Measurements from ENCODE around the gene SCYGR1. TPM values are rescaled to one million over a fixed set of nuclear protein-coding genes. Genes with fewer than 3 reads are reported as not detected.

The SCYGR1 gene
- polyA plus RNA-seq, 1 donor from 2014 or later = not detected

DNA sequence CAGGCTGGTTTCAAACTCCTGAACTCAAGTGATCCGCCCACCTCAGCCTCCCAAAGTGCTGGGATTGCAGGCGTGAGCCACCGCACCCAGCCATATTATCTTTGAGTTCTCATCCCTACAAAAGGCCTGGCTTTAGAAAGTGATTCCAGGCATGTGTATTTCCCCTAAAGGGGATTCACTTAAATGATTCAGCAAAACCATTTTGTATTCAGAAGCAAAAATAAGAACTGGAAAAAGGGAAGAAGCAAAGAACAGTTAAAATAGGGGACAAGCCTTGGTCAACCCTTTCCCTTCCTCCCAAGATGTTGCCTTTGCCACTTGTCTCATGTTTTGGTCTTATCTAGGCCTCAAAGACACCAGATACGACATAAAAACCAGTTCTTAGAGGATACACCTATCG is 19.2 kb downstream of the SCYGR1 start:
- Histone ChIP-seq H3K27me3 (ENCODE audit: insufficient read depth, low read depth, low read length) (no peaks in the 10 kb centered on the region), H3K4me2 (ENCODE audit: low read length) (no peak overlapping the region), H3K36me3 (ENCODE audit: insufficient read depth, low read length) (no peaks in the 10 kb centered on the region), H3K79me2 (replicated peaks; ENCODE audit: insufficient read depth, low read length) (no peaks in the 10 kb centered on the region), H4K20me1 (ENCODE audit: insufficient read depth) (no peaks in the 10 kb centered on the region), H3K4me3 (ENCODE audit: low read length) (no peak overlapping the region), H3F3A (ENCODE audit: insufficient read depth, low read length, poor library complexity, severe bottlenecking) (no peaks in the 10 kb centered on the region), H3K27ac (ENCODE audit: low read length) (no peak overlapping the region), H3K9me2 (ENCODE audit: insufficient read depth, low read length) (no peaks in the 10 kb centered on the region), H3K9ac (ENCODE audit: low read length) (no peak overlapping the region), H3K9me3 (ENCODE audit: low read length) (no peaks in the 10 kb centered on the region), H2AFZ (ENCODE audit: low read depth, low read length) (no peak overlapping the region)
- no peak for TF ChIP-seq MXI1 (conservative IDR thresholded peaks at IDR 0.05; ENCODE audit: poor library complexity, severe bottlenecking)
- TF ChIP-seq EZH2 (IDR thresholded peaks at IDR 0.05; ENCODE audit: borderline replicate concordance, insufficient read depth, low read length, poor library complexity, severe bottlenecking) = no peak
- no peak for TF ChIP-seq TAF1 (IDR thresholded peaks at IDR 0.05; ENCODE audit: low read depth)
- no peak for TF ChIP-seq REST (IDR thresholded peaks at IDR 0.05; ENCODE audit: borderline replicate concordance)
- no peak for TF ChIP-seq SMC3 (conservative IDR thresholded peaks at IDR 0.05; ENCODE audit: poor library complexity)
- no peak for TF ChIP-seq RAD21 (conservative IDR thresholded peaks at IDR 0.05)
- TF ChIP-seq POLR2AphosphoS5 (IDR thresholded peaks at IDR 0.05) = no peak
- no peak for TF ChIP-seq CTCF (IDR thresholded peaks at IDR 0.05; ENCODE audit: poor library complexity, severe bottlenecking)
- no peak for TF ChIP-seq EP300 (conservative IDR thresholded peaks at IDR 0.05; ENCODE audit: poor library complexity, severe bottlenecking)

- TF ChIP-seq SMC3 (conservative IDR thresholded peaks at IDR 0.05; ENCODE audit: poor library complexity) (no peak), CTCF (IDR thresholded peaks at IDR 0.05; ENCODE audit: poor library complexity, severe bottlenecking) (no peak), RAD21 (conservative IDR thresholded peaks at IDR 0.05) (no peak), MXI1 (conservative IDR thresholded peaks at IDR 0.05; ENCODE audit: poor library complexity, severe bottlenecking) (no peak), TAF1 (IDR thresholded peaks at IDR 0.05; ENCODE audit: low read depth) (no peak), REST (IDR thresholded peaks at IDR 0.05; ENCODE audit: borderline replicate concordance) (no peak), EZH2 (IDR thresholded peaks at IDR 0.05; ENCODE audit: borderline replicate concordance, insufficient read depth, low read length, poor library complexity, severe bottlenecking) (no peak), EP300 (conservative IDR thresholded peaks at IDR 0.05; ENCODE audit: poor library complexity, severe bottlenecking) (no peak), POLR2AphosphoS5 (IDR thresholded peaks at IDR 0.05) (no peak)
- no peak overlapping the region for H2AFZ ChIP-seq (ENCODE audit: low read depth, low read length)
Observed at GRCh38 chr2:227367427-227367795, 20.3 kb downstream of the SCYGR1 start.

More at GRCh38 chr2:227367427-227367795, 20.3 kb downstream of the SCYGR1 start:
- Histone ChIP-seq H3K9ac (ENCODE audit: low read length) (no peak overlapping the region), H3K36me3 (ENCODE audit: insufficient read depth, low read length) (no peaks in the 10 kb centered on the region), H3F3A (ENCODE audit: insufficient read depth, low read length, poor library complexity, severe bottlenecking) (no peaks in the 10 kb centered on the region), H3K27ac (ENCODE audit: low read length) (no peak overlapping the region), H4K20me1 (ENCODE audit: insufficient read depth) (no peaks in the 10 kb centered on the region), H3K4me2 (ENCODE audit: low read length) (no peak overlapping the region), H3K27me3 (ENCODE audit: insufficient read depth, low read depth, low read length) (no peaks in the 10 kb centered on the region), H3K9me3 (ENCODE audit: low read length) (no peaks in the 10 kb centered on the region), H3K79me2 (replicated peaks; ENCODE audit: insufficient read depth, low read length) (no peaks in the 10 kb centered on the region), H3K9me2 (ENCODE audit: insufficient read depth, low read length) (no peaks in the 10 kb centered on the region), H3K4me3 (ENCODE audit: low read length) (no peak overlapping the region)
